ENCODE results near the gene RNASE4.

RNASE4 gene

DNA sequence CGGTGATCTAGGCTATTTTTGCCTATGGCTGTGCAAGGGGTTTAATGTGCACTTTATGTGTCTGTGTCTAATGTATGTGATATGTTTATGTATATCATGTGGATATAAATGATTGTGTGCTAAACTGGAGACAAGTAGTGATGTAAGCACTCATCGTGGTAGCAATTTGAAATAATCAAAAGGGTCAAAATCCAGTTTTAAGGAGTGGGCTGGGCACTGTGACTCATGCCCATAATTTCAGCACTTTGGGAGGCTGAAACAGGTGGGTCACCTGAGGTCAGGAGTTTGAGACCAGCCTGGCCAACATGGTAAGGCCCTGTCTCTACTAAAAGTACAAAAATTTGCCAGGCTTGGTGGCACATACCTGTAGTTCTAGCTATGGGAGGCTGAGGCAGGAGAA is 64.1 kb downstream of the RNASE4 start:
- no peak for DNase-seq

DNA sequence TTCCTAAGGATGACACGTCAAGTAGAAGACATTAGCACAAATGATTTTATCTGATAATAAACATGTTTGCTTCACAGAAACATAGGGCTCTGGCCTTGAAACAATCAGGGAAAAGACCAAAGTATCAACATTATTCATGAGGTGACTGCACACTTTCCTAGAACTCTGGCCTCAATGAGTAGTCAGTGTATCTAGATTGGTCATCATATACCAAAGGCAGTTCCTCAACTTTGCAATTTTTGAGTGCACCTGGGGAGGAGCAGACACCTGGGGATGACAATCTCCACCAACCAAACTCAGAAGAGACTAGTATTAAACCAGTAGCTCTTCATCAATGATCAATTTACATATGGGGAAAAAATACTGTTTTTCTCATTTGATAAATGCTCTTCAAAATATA is 65.8 kb downstream of the RNASE4 start:
- no peak for DNase-seq
